ENCODE results near the gene CTAGE9. TPM values are rescaled to one million over a fixed set of nuclear protein-coding genes. Genes with fewer than 3 reads are reported as not detected.

Gene CTAGE9
- total RNA-seq, 3 donors from 2014 or later, result not detected

DNA sequence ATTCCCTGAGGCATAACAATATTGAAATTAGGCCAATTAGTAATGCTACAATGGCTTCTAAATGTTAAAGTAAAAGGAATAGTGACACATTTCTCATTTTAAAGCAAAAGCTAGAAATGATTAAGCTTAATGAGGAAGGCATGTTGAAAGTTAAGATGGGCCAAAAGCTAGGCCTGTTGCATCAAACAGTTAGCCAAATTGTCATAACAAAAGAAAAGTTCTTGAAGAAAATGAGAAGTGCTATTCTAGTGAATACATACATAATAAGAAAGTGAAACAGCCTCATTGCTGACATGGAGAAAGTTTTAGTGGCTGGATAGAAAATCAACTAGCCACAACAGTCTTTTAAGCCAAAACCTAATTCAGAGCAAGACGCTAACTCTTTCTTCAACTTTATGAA is 22.5 kb downstream of the CTAGE9 start:
- TF ChIP-seq, protein P1, sequence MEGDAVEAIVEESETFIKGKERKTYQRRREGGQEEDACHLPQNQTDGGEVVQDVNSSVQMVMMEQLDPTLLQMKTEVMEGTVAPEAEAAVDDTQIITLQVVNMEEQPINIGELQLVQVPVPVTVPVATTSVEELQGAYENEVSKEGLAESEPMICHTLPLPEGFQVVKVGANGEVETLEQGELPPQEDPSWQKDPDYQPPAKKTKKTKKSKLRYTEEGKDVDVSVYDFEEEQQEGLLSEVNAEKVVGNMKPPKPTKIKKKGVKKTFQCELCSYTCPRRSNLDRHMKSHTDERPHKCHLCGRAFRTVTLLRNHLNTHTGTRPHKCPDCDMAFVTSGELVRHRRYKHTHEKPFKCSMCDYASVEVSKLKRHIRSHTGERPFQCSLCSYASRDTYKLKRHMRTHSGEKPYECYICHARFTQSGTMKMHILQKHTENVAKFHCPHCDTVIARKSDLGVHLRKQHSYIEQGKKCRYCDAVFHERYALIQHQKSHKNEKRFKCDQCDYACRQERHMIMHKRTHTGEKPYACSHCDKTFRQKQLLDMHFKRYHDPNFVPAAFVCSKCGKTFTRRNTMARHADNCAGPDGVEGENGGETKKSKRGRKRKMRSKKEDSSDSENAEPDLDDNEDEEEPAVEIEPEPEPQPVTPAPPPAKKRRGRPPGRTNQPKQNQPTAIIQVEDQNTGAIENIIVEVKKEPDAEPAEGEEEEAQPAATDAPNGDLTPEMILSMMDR (IDR thresholded peaks at IDR 0.05), result no peak
- no peaks in the 10 kb centered on the region for H3K4me1 ChIP-seq (ENCODE audit: low read depth)
- H3K4me3 ChIP-seq, result no peak overlapping the region
- H3K36me3 ChIP-seq (ENCODE audit: low read depth), result peaks cover 4% of the 10 kb centered on the region
- H3K9me3 ChIP-seq, result no peaks in the 10 kb centered on the region
- intact Hi-C loops (cut with DNase I, micrococcal nuclease), result no loop called here
- DNase-seq (no peak), ATAC-seq (no peak)

- TF ChIP-seq, protein P1 (IDR thresholded peaks at IDR 0.05), result no peak
- H3K36me3 ChIP-seq (ENCODE audit: low read depth), result peaks cover 4% of the 10 kb centered on the region
- H3K4me3 ChIP-seq, result no peak overlapping the region
- no peaks in the 10 kb centered on the region for H3K4me1 ChIP-seq (ENCODE audit: low read depth)
- ATAC-seq (no peak), DNase-seq (no peak)
- intact Hi-C loops (cut with DNase I, micrococcal nuclease), result no loop called here
- no peaks in the 10 kb centered on the region for H3K9me3 ChIP-seq
Observed at GRCh38 chr6:131687022-131687421, 23.8 kb downstream of the CTAGE9 start.

DNA sequence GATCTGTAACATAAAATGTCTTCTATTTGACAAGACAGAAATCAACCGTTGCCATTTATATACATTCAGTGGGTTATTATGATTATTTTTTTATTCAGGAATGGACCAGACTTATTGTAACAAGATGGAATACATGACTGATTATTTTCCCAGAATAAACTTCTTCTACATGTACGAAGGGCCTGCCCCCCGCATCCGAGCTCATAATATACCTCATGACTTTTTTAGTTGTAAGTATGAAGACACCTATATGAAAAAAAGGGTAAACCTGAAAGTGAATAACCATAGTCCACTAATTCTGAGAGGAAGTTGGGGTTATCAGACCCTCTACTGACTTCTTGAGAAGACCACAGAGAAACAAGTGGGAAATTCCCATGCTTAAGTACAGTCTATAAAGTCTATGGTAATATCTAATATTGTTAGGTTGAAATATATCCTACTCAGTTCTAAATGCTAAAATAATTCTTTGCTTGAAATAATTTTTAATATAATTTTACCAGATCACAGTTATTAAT is 25.5 kb downstream of the CTAGE9 start:
- H3K9me3 ChIP-seq, result no peaks in the 10 kb centered on the region
- H3K36me3 ChIP-seq (ENCODE audit: low read depth), result peaks cover 4% of the 10 kb centered on the region
- TF ChIP-seq, protein P1 (IDR thresholded peaks at IDR 0.05), result no peak
- no peak overlapping the region for H3K4me3 ChIP-seq
- DNase-seq (no peak), ATAC-seq (no peak)
- intact Hi-C loops (cut with DNase I, micrococcal nuclease), result no loop called here
- no peaks in the 10 kb centered on the region for H3K4me1 ChIP-seq (ENCODE audit: low read depth)

DNA sequence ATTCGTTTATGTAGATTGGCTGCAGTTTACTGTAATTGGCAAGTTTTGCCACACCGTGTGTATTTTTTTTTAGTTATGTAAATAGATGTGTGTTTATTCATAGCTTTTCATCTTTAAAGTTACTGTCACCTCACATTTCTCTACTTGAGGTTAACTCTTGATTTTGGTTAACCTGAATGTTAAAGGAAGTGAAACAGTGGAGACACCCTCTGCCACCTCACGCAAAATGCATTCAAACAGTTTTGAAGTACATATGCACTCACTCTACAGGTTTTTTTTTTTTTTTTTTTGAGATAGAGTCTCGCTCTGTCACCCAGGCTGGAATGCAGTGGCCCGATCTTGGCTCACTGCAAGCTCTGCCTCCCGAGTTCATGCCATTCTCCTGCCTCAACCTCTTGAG is 27.3 kb downstream of the CTAGE9 start:
- Histone ChIP-seq H3K9me3 (no peaks in the 10 kb centered on the region), H3K4me3 (no peak overlapping the region), H3K4me1 (ENCODE audit: low read depth) (no peaks in the 10 kb centered on the region), H3K36me3 (ENCODE audit: low read depth) (peaks cover 4% of the 10 kb centered on the region)
- TF ChIP-seq, protein P1 (IDR thresholded peaks at IDR 0.05), result no peak
- ATAC-seq (no peak), DNase-seq (no peak)
- intact Hi-C loops (cut with DNase I, micrococcal nuclease), result no loop called here

DNA sequence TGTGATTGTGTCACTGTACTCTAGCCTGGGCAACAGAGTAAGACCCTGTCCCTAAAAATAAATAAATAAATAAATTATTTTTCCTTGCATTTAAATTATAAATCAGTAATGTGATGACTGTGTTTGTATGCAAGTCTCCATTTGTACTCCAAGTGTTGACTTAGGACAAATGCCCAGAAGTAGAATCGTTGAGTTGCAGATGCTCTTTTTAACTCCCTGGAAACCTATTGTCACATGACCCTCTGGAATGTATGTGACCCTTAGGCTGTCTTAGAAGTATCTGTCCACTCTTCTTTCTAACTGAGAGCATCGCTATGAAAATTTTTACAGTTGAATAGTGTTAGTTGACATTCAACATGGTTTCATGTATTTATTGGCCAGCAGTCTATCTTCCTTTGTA is 28.4 kb downstream of the CTAGE9 start:
- ATAC-seq (no peak), DNase-seq (no peak)
- intact Hi-C loops (cut with DNase I, micrococcal nuclease), result no loop called here
- H3K9me3 ChIP-seq, result no peaks in the 10 kb centered on the region
- H3K4me3 ChIP-seq, result no peak overlapping the region
- H3K4me1 ChIP-seq (ENCODE audit: low read depth), result no peaks in the 10 kb centered on the region
- TF ChIP-seq, protein P1 (IDR thresholded peaks at IDR 0.05), result no peak
- peaks cover 4% of the 10 kb centered on the region for H3K36me3 ChIP-seq (ENCODE audit: low read depth)

DNA sequence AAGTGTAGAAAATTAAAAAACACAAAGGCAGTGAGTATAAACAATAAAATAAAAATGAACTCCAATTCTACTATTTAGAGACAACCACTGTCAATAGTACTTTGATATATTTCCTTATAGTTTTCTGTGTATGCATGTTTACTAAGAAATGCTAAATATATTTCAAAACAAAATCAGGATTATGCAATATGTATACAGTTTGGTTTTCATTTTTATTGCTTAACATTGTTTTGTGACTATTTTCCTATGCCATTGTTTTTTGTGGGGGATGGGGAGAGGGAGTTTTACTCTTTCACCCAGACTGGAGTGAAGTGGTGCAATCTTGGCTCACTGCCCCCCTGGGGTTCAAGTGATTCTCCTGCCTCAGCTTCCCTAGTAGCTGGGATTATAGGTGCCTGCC is 29.2 kb downstream of the CTAGE9 start:
- intact Hi-C loops (cut with DNase I, micrococcal nuclease), result no loop called here
- DNase-seq (no peak), ATAC-seq (no peak)
- Histone ChIP-seq H3K4me3 (no peak overlapping the region), H3K4me1 (ENCODE audit: low read depth) (no peaks in the 10 kb centered on the region), H3K36me3 (ENCODE audit: low read depth) (peaks cover 4% of the 10 kb centered on the region), H3K9me3 (no peaks in the 10 kb centered on the region)
- TF ChIP-seq, protein P1 (IDR thresholded peaks at IDR 0.05), result no peak

Data from mucosa of descending colon (tissue), 3 donors.